Brain microvascular endothelial cell (primary cell): Measurements from ENCODE around the gene RPTN.

ENCODE experiments used
- DNase-seq: peaks from one replicate; pipeline ENCODE4 v3.0.0-alpha.2; 2020
- H3K27ac ChIP-seq: fragments of 250-450 bp; sonication (Bioruptor Pico); 2 replicates; pipeline ENCODE4 v1.5.1; 2020; ENCODE audit warnings: mild to moderate bottlenecking, moderate library complexity
- H3K27me3 ChIP-seq: fragments of 250-450 bp; sonication (Bioruptor Pico); replicated peaks from 2 replicates; pipeline ENCODE4 v1.5.1; 2020; ENCODE audit warnings: mild to moderate bottlenecking
- H3K36me3 ChIP-seq: fragments of 250-450 bp; sonication (Bioruptor Pico); replicated peaks from 2 replicates; pipeline ENCODE4 v1.5.1; 2020; ENCODE audit warnings: mild to moderate bottlenecking
- H3K4me3 ChIP-seq: 2 replicates; pipeline ENCODE4 v1.5.1; 2011; ENCODE audit warnings: low read depth, mild to moderate bottlenecking, control low read depth, low read length, moderate library complexity
- in situ Hi-C: cut with HindIII; loops from 2 replicates; pipeline ENCODE4 v1.10.0; 2017; ENCODE audit warnings: low sequenced_read_pairs, low pct_ligation_motif_present
- TF ChIP-seq, protein P1 (sequence below): IDR thresholded peaks from 2 replicates; pipeline ENCODE4 v1.5.1; 2011; ENCODE audit warnings: low read depth, mild to moderate bottlenecking, moderate library complexity, low read length, control low read depth, inconsistent platforms; ENCODE audit errors: missing control alignments

The RPTN gene

GRCh38 chr1:152182431-152182830 lies 23.4 kb upstream of the RPTN start:
- no peak overlapping the region for H3K4me3 ChIP-seq
- H3K36me3 ChIP-seq: no peaks in the 10 kb centered on the region
- TF ChIP-seq, protein P1, sequence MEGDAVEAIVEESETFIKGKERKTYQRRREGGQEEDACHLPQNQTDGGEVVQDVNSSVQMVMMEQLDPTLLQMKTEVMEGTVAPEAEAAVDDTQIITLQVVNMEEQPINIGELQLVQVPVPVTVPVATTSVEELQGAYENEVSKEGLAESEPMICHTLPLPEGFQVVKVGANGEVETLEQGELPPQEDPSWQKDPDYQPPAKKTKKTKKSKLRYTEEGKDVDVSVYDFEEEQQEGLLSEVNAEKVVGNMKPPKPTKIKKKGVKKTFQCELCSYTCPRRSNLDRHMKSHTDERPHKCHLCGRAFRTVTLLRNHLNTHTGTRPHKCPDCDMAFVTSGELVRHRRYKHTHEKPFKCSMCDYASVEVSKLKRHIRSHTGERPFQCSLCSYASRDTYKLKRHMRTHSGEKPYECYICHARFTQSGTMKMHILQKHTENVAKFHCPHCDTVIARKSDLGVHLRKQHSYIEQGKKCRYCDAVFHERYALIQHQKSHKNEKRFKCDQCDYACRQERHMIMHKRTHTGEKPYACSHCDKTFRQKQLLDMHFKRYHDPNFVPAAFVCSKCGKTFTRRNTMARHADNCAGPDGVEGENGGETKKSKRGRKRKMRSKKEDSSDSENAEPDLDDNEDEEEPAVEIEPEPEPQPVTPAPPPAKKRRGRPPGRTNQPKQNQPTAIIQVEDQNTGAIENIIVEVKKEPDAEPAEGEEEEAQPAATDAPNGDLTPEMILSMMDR: peak; percentile 67
- peak; percentile 58 for DNase-seq
- no peaks in the 10 kb centered on the region for H3K27me3 ChIP-seq
- H3K27ac ChIP-seq: peak overlapping the region; percentile 91
- in situ Hi-C loops: no loop called here

DNA sequence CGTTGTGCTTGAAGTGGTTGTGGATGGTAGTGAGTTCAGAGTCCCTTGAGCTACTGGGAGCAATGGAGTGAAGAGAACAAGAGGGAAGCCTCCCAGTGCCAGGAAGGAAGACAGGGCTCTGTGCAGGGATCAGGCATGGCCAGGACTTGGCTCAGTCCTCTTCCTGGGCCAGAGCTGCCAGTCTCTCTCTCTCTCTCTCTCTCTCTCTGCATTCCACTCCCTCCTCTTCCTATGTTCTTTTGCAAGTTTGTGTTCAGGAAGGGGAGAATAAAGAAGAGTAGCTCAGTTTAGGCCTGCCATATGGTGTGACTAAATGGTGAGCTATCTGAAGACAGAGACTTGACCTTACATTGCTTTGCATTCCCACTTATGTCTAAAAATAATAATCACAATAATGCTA lies 20.5 kb upstream of the RPTN start:
- DNase-seq: no peak
- no peak overlapping the region for H3K4me3 ChIP-seq

GRCh38 chr1:152170287-152170905 lies 11.4 kb upstream of the RPTN start:
- in situ Hi-C loops: no loop called here
- TF ChIP-seq, protein P1: no peak
- DNase-seq: no peak

More for the DNA sequence above, 20.5 kb upstream of the RPTN start:
- TF ChIP-seq, protein P1: no peak
- no peaks in the 10 kb centered on the region for H3K27me3 ChIP-seq
- in situ Hi-C loops: no loop called here
- no peaks in the 10 kb centered on the region for H3K36me3 ChIP-seq
- no peak overlapping the region for H3K27ac ChIP-seq

GRCh38 chr1:152169366-152170025 lies 10.5 kb upstream of the RPTN start:
- no peaks in the 10 kb centered on the region for H3K36me3 ChIP-seq
- DNase-seq: no peak
- no peak overlapping the region for H3K27ac ChIP-seq
- H3K4me3 ChIP-seq: no peak overlapping the region
- in situ Hi-C loops: no loop called here
- TF ChIP-seq, protein P1: no peak
- H3K27me3 ChIP-seq: no peaks in the 10 kb centered on the region

More at GRCh38 chr1:152170287-152170905, 11.4 kb upstream of the RPTN start:
- H3K27me3 ChIP-seq: no peaks in the 10 kb centered on the region
- no peaks in the 10 kb centered on the region for H3K36me3 ChIP-seq
- H3K4me3 ChIP-seq: no peak overlapping the region
- no peak overlapping the region for H3K27ac ChIP-seq

- in situ Hi-C loops: no loop called here
- no peak for DNase-seq
- no peaks in the 10 kb centered on the region for H3K27me3 ChIP-seq
- H3K36me3 ChIP-seq: no peaks in the 10 kb centered on the region
- TF ChIP-seq, protein P1: no peak
- peak overlapping the region; percentile 45 for H3K27ac ChIP-seq
- H3K4me3 ChIP-seq: no peak overlapping the region
These were observed 9.5 kb upstream of the RPTN start for GRCh38 chr1:152168535-152168868.
